ENCODE results near the gene ARFRP1. TPM values are rescaled to one million over a fixed set of nuclear protein-coding genes. Genes with fewer than 3 reads are reported as not detected.

Gene ARFRP1
- total and polyA plus RNA-seq, 2 experiments from 2014 or later = 16.7 to 24.6 TPM

DNA sequence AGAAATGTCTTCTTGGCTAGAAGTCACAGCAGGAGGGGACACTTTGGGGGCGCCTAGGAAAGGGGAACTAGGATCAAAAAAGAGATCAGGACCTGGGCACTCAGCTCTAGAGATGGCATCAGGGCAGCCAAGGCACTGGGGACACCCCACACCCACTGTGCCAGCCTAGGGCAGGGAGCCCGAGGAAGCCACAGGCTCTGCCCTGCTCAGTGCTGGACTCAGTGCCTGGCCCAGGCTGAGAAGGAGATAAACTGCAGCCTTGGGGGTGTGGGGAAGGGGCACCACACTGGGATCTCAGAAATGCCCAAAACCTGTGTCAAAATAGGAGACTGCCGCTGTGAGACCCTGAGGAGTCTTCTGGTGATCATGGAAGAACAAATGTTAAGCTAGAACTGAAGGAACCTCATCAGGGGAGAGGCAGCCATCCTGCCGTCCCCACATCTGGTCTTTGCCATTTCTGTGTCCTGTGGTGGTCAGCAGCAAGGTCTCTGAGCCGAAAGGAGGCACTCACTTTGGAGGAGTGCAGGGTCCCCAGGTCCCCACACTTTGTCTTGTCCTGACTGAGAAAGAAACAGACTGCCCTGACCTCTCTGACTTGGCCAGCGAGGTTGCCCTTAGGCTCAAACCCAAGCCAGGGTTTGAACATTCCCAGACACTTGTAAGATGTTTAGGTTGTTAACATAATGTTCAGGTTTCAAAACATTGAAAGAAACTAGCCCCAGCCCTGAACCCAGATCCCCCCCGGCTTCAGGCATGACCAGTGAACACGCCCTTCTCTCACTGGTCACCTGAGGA, 2.3 kb downstream of the ARFRP1 start:
- H3K27ac ChIP-seq (ENCODE audit: low read depth) = no peak overlapping the region
- peaks cover 12% of the 10 kb centered on the region for H3K27me3 Mint-ChIP-seq (ENCODE audit: insufficient read depth, low read depth, poor library complexity)
- H3K9me2 ChIP-seq (ENCODE audit: insufficient read depth) = no peaks in the 10 kb centered on the region
- peak overlapping the region; percentile 32 for H3K4me3 Mint-ChIP-seq
- H2AFZ ChIP-seq = no peak overlapping the region
- H3K4me3 ChIP-seq = no peak overlapping the region
- no peak overlapping the region for H3K4me2 ChIP-seq
- H3K36me3 ChIP-seq (ENCODE audit: insufficient read depth) = no peaks in the 10 kb centered on the region
- ATAC-seq = no peak
- no peak for DNase-seq (ENCODE audit: low spot score)
- no peaks in the 10 kb centered on the region for H3K9me3 Mint-ChIP-seq
- H3K27ac Mint-ChIP-seq = no peak overlapping the region
- peaks cover 10% of the 10 kb centered on the region for H3K4me1 Mint-ChIP-seq
- peaks cover 14% of the 10 kb centered on the region for H4K20me1 ChIP-seq (replicated peaks; ENCODE audit: insufficient read depth)
- peaks cover 26% of the 10 kb centered on the region for H3K36me3 Mint-ChIP-seq (ENCODE audit: low read depth)
- no peaks in the 10 kb centered on the region for H3K27me3 ChIP-seq (ENCODE audit: insufficient read depth)
- H3F3A ChIP-seq (replicated peaks; ENCODE audit: low read depth) = peaks cover 9% of the 10 kb centered on the region; the same call in 1 of the 2 replicates
- H3K4me1 ChIP-seq (ENCODE audit: insufficient read depth) = no peaks in the 10 kb centered on the region; the same call in 1 of the 2 replicates
- no peak for TF ChIP-seq EZH2 (IDR thresholded peaks at IDR 0.05; ENCODE audit: low read depth, unreplicated experiment)
- TF ChIP-seq ZNF331 (CRISPR knock-in tag; IDR thresholded peaks at IDR 0.05; ENCODE audit: low read depth) = no peak
- TF ChIP-seq STAT1 (IDR thresholded peaks at IDR 0.05; ENCODE audit: unreplicated experiment) = no peak
- peaks cover 28% of the 10 kb centered on the region for H3K79me2 ChIP-seq (replicated peaks; ENCODE audit: insufficient read depth)

- no peak overlapping the region for H3K27ac Mint-ChIP-seq
- H2AFZ ChIP-seq = no peak overlapping the region
- H3K79me2 ChIP-seq (replicated peaks; ENCODE audit: insufficient read depth) = peaks cover 22% of the 10 kb centered on the region
Measured at GRCh38 chr20:63704749-63705117, 3.0 kb downstream of the ARFRP1 start.

More at GRCh38 chr20:63704749-63705117, 3.0 kb downstream of the ARFRP1 start:
- no peaks in the 10 kb centered on the region for H3K9me2 ChIP-seq (ENCODE audit: insufficient read depth)
- H3K36me3 ChIP-seq (ENCODE audit: insufficient read depth) = no peaks in the 10 kb centered on the region
- DNase-seq (ENCODE audit: low spot score) (no peak), ATAC-seq (no peak)
- H3K4me3 ChIP-seq = no peak overlapping the region
- TF ChIP-seq JUNB (IDR thresholded peaks at IDR 0.05; ENCODE audit: unreplicated experiment) = no peak
- no peak for TF ChIP-seq ZNF114 (CRISPR knock-in tag; IDR thresholded peaks at IDR 0.05)
- no peak for TF ChIP-seq NANOG (IDR thresholded peaks at IDR 0.05; ENCODE audit: borderline replicate concordance)
- TF ChIP-seq ZNF462 (CRISPR knock-in tag; IDR thresholded peaks at IDR 0.05) = no peak
- TF ChIP-seq CREB1 (CRISPR knock-in tag; IDR thresholded peaks at IDR 0.05; ENCODE audit: low read depth) = no peak
- TF ChIP-seq, protein P1, sequence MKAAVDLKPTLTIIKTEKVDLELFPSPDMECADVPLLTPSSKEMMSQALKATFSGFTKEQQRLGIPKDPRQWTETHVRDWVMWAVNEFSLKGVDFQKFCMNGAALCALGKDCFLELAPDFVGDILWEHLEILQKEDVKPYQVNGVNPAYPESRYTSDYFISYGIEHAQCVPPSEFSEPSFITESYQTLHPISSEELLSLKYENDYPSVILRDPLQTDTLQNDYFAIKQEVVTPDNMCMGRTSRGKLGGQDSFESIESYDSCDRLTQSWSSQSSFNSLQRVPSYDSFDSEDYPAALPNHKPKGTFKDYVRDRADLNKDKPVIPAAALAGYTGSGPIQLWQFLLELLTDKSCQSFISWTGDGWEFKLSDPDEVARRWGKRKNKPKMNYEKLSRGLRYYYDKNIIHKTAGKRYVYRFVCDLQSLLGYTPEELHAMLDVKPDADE (IDR thresholded peaks at IDR 0.05) = no peak
- TF ChIP-seq EZH2 (IDR thresholded peaks at IDR 0.05; ENCODE audit: low read depth, unreplicated experiment) = no peak
- TF ChIP-seq ZNF331 (CRISPR knock-in tag; IDR thresholded peaks at IDR 0.05; ENCODE audit: low read depth) = no peak
- TF ChIP-seq EZH2phosphoT487 (IDR thresholded peaks at IDR 0.05; ENCODE audit: unreplicated experiment) = no peak
- no peak for TF ChIP-seq STAT1 (IDR thresholded peaks at IDR 0.05; ENCODE audit: unreplicated experiment)
- TF ChIP-seq CTCF (conservative IDR thresholded peaks at IDR 0.05; ENCODE audit: low read depth in 2 of 2) = no peak
- H3K27me3 ChIP-seq (ENCODE audit: insufficient read depth) = no peaks in the 10 kb centered on the region
- Mint-ChIP-seq H3K27me3 (ENCODE audit: insufficient read depth, low read depth, poor library complexity) (peaks cover 12% of the 10 kb centered on the region), H3K4me3 (no peak overlapping the region), H3K36me3 (ENCODE audit: low read depth) (peaks cover 23% of the 10 kb centered on the region), H3K9me3 (no peaks in the 10 kb centered on the region), H3K4me1 (peaks cover 10% of the 10 kb centered on the region)
- H3K4me1 ChIP-seq (ENCODE audit: insufficient read depth) = no peaks in the 10 kb centered on the region; the same call in 1 of the 2 replicates
- peaks cover 8% of the 10 kb centered on the region; the same call in 1 of the 2 replicates for H3F3A ChIP-seq (replicated peaks; ENCODE audit: low read depth)
- H3K27ac ChIP-seq (ENCODE audit: low read depth) = no peak overlapping the region
- H4K20me1 ChIP-seq (replicated peaks; ENCODE audit: insufficient read depth) = peaks cover 14% of the 10 kb centered on the region
- no peak overlapping the region for H3K4me2 ChIP-seq
